GM18519 (cell line): ENCODE results near the gene DUSP7.

ENCODE experiments used
- ATAC-seq: cut with Tn5 transposase; IDR thresholded peaks from one replicate; pipeline ENCODE4 v1.9.1; 2021; ENCODE audit warnings: mild to moderate bottlenecking, moderate library complexity; ENCODE audit not compliant: unreplicated experiment, low FRiP score

Gene DUSP7

DNA sequence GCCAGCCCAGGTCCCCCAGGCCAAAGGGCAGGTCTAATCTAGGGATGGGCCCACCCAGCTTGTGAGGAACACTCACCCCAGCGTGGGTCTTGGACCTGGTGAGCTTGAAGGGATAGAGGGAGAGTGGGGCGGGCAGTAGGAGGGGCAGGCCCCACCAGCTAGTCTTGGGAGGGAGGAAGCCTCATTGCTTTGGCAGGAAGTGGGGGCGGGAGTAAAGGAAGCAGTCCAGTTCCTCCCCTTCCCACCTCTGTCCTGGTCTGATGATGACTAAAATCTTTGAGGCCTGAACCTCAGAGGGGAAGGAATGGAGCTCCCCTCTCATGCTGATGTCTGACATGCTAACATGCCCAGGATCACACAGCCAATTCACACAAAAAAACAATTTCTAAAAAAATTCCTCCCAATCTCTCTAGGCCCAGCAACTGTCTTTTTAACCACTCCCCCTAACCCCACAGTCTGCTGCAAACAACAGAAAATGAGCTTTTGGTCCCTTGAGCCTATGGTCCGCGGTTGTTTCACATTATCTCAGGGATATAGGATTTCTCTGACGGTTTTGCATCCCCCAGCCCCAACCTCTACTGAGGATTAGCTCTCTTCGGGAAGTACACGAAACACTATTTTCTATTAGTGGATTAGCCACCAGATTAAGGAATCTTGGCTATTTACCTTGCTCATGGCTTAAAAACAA lies 30.7 kb upstream of the DUSP7 start:
- ATAC-seq = no peak

DNA sequence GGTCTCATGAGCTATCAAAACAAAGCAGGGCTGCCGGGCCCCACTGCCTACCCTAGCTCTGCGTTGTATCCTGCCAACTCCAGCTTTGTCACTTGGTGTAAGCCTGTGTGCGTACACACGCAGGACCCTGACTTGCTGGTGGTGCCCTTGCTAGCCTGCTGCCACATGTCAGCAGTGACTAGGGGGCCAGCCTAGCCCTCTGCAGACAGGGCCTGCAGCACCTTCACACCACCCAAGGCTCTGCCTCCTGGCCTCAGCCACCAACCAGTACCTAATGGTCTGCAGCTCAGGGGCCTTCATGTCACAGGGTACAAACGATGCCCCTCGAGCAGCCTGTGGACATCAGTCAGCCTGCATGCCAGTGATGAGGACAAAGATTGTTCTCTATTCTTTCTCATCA lies 30.1 kb upstream of the DUSP7 start:
- no peak for ATAC-seq

DNA sequence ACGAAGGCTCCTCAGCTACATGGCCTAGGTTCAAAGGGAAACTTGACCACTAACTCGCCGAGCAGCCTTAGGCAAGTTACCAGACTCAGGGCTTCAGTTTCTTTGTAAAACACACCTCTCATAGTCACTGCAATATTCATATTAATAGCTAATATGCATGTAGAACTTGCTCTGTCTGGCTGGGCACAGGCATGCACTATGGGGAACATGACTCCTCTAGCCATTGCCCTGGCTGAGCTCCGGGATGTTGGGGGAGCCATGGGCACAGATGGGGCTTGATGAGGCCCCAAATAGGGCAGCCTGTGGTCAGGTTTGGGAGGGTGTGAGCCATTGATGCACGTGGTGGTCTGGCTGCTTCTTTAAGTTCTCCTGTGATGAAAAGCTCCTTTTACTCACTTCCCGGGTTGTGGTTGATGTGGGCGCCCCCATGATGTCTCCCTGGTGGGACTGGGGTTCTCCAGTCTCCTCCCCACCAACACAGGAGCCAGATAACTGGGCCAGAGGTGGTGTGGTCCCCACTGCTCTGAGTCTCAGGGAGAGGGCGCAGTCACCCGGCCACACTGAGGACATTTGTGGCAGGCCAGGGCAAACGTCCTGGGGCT lies 29.4 kb upstream of the DUSP7 start:
- no peak for ATAC-seq

DNA sequence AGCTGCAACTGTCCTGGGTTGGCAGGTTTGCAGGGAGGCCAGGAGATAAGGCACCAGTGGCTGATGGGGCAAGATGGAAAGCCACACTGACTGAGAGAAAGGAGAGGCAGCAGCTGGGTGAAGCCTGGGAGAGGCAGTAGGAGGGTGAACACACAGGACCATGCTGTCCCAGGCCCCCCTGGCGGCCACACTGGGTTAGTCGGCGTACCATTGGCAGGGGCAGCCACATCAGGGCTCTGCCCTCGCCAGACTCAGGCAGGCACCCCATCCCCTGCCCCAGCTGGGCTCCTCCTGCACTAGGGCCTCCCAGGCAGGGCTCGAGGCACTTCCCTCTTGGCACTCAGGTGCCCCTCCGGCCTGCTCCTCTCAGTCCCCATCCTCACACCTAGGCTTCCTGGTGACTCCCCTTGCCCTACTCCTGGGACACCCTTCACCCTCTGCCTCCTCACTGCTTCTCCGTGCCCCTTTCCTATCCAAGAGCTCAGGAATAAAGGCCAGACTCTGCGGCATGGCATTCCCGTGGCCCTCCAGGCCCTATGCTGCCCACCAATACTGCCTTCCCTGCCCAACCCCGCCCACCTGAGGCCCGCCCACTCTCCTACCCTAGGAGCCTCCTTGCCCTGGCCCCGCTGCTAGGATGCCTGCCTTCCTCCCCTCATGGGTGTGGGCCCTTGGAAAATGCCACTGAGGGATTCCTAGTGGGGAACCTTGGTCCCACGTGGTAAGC lies 28.7 kb upstream of the DUSP7 start:
- ATAC-seq = no peak

DNA sequence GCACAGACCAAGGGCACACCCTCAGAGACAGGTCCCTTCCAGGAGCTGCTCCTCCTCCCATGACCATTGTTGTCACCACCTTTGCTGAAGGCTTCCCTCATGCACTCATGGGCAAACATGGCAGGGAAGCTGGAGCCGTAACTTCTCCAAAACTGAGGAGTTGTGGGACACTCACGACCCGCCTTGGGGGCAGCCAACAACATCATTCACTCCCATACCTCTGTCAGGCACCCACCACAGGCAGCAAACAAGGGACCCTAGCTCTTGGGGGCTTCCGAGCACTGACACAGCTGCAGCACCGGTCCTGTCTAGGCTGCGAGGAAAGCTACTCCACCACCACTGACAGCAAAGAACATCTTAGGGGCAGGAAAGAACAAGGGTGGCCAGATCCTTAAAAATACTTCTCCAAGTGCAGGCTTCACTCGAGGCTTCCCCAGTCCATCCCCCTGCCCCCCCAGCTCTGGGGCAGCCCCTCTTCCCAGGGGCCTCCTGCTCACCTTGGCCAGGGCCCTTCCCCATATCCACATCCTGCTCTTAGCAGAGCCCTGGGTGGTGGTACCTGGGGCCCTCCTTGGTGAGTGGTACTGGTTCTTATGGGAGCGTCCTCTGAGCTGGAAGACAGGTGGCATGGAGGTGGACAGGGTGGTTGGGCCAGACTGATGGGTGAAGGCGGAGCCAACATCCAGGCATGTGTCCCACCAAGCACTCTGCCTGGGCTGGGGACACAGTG lies 28.0 kb upstream of the DUSP7 start:
- no peak for ATAC-seq

DNA sequence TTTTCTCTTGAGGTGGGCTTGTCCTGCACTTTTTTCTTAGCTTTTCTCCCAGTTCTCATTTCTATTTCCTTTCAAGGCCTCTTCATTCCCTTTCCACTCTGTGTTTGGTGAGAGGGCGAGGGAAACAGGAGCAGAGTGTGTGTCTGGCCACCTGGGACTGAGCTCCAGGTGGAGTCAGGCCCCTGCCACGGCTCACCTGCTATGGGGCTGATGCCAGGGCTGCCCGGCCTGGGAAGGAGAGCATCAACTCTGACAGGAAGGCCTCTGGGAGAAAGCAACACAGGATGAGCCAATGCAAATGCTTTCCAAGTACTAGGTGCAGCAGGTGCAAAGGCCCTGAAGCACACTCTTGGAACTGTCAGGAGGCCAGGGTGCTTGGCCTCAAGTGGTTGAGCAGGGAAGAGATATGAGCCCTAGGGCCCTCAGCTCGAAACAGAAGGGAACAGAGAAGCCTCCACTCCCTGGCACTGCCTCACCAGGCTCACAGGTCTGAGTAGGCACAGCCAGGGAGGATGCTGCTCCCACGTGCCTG lies 27.3 kb upstream of the DUSP7 start:
- ATAC-seq = no peak

DNA sequence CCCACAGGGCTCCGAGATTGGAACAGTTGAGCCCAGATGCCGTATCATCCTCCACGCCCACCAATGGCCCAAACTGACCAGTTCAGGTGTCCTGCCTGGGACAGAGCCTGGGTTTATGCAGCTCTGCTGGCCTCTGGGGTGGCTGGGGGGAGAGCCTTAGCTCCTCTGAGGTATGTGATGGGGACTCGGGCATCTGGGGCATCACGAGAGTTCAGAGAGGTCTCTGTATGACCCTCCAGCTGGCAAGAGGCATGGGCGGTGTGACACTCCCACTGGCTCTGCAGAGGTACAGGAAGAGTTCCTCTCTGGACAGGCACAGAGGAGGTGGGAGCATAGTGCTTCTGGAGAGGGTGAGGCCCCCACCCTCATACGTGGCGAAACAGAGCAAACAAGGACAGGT lies 26.6 kb upstream of the DUSP7 start:
- ATAC-seq = no peak

DNA sequence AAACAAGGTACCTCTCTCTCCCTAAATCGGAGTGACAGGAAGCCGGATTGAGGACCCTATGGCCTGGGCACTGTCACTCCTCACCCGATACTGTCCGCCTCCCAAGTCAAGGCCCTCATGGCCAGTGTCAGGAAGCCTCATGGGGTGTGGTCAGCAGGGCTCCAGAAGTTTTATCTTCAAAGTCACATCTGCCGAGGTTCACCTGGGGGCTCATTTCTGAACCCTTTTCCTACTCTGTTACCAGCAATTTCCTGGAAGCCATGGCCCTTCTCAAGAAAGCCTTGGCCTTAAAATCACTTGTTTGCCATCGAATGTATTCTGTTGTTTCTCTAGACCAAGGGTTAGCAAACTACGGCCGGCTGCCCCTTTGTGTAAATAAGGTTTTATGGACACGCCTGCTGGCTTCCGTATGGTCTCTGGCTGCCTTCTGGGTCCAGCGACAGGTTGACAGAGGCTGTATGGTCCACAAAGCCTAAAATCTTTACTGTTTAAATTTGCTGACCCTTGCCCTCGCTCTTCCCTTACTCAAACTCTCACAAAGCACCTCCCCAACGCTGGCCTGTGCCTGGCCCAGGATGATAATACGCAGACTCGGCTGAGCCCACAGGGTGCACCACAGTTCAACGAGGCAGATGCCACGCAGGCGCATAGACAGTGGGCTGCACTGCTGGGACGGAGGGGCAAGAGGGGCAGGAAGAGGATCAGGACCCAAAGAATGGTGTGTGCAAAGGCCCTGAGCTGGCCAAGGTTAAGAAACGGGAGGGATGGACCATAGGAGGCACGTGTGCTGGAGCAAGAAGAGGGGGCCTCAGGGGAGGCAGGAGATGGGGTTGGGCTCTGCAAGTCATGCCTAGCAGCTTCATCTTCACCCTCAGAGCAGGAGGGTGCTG lies 24.7 kb upstream of the DUSP7 start:
- ATAC-seq = no peak

DNA sequence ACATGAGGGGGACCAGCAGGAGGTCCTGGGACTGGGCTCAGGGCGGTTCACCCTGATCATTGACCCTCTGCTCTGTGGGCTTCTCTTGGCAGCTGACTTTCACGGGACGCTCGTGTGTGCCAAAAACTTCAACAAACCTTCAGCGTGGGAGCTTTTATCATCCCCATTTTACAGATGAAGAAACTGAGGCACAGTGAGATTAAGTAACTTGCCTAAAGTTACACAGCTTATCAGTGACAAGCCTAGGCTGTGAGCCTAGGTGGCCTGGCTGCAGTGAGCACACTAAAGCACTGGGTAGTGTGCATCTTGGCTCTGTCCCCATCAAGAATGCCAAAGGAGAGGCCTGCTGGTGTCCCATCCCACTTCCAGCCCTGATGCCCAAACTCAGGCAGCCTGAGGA lies 23.6 kb upstream of the DUSP7 start:
- no peak for ATAC-seq

DNA sequence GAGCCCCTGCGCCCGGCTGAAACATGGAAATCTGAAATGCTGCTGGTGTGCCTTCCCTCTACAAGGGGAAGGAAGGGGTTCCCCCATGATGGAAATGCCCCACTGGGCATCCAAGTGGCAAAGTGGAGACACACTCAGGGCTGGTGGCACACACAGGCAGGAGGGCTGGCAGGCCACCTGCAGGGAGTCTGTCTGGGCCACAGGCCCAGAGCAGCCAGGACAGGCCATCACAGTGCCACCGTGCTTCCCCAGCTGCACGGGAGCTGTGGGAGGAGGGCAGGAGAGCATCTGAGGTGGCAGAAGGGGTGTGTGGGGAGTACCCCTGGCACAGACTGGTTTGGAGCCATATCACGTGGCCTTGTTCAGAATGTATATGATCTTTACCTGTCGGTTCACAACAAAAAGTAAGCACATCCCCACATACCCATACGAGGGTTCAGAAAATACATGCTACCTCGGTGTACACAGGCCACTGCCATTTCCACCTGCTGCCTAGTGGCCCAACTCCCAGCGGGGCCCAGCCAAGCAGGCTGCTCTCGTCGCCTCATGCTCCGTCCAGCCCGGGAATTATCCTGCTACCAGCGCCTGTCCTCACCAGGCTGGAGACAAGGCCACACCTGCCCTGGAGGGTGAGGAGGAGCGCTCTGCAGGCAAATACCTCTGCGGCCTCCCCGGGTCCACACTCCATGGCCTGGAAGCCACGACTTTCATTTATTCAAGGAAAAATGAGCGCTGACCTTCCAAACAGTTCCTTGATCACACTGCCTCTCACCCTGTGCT lies 22.6 kb upstream of the DUSP7 start:
- no peak for ATAC-seq

DNA sequence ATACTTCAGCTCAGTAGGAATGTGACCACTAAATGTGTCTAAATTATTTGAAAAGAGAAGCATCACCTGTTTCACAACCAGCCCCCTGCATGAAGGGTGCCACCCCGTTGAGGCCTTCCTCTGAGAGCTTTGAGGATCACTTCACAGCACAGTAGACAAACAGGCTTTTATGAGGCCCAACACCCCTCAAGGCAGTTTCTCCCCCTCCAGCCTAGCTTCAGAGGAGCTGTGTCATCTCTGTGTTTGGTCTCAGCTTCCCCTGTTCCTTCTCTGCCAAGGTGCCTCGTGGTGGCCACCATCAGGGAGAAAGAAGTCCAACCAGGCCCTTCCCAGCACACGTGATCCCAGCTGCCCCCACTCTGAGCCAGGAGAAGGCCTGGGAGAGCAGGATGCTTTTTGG lies 21.6 kb upstream of the DUSP7 start:
- ATAC-seq = no peak

DNA sequence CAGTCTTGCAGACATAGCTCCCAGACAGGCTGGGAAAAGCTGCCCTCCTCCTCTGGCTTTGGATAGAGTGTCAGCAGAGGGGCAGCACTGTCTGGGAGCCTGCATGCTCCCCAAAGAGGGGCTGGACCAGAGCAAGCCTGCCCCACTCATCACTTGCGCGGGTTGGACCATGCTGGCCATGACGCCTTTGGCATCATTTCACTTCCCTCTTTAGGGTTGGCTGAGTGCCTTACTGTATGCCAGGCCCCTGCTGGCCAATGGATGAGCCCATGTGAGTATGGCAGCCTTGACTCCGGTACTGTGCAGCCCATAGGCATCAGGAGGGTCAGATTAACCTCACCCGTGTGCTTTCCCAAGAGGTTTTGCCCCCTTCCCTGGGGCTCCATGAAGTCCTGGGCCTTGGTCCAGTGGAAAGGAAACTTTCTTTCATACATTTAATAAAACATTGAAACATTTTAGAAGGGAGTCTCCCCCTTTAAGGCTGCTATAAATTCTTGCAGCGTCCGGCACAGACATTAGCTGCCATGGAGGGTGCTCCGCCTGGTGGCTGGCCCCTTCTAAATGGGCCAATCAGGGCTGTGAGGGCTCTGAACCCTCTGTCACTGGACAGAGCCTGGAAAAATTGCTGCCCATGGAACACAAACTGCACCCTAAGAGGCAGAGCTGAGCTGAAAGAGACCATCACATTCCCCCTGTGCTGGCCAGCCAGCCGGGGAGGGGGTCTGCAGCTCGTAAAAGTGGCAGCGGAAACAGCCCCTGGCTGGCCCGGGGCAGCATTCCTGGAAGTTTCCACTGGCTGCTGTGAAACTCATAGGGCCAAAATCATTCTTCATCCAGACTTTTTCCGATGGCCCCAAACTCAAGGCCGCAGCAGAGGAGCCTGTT lies 20.8 kb upstream of the DUSP7 start:
- ATAC-seq = no peak

DNA sequence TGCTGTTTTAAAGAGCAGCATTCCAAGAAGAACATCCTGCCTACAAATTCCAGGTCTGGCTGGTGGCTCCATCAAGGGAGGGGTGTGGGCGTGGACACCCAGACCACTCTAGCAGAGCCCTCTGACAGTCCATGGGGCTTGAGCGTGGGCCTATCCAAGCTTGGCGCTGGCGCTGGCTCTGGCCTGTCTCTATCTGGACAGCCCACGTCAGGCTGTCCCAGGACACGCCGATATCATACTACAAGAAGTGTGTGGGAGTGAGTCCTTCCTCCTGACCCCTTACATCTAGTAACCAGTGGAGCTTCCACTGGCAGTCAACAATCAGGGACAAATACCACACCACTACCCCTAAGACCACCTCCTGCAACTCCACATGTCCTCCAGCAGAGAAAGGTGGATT lies 17.1 kb upstream of the DUSP7 start:
- no peak for ATAC-seq

DNA sequence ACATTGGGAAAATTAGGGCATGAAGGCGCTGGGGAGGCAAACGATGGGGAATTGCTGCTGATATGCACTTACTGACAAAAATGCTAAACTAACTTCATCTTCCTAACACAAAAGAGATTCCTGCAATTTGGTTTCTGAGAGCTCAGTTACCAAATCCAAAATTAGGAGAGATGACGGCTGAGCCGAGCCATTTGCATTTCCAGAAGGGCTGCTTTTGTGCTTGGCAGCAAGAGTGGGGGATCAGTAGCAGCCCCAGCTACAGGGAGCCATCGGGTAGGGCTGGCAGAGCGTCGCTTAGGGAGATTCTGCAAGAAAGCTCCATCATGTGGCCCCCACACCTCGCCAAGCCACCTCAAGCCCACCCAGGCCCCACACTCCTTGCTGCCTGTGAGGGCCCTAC lies 16.1 kb upstream of the DUSP7 start:
- ATAC-seq = no peak

DNA sequence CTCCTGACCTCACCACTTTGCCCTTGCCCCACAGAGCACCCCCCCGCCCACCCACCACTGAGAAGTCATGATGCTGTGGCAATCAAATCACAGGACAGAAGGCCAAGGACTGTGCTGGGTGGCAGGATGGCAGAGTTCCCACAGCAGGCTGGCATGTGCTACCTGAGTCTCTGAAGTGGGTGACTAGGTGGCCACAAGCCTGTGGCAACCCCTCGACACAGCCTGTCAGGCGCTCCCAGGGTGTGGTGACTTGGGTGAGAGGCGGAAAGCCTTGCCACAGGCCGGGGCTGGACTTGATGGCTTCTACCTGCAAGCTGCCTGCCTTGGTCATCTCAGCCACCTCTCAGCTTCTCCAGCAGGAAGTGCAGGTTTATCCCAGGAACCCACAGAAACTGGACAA lies 15.6 kb upstream of the DUSP7 start:
- ATAC-seq = no peak

DNA sequence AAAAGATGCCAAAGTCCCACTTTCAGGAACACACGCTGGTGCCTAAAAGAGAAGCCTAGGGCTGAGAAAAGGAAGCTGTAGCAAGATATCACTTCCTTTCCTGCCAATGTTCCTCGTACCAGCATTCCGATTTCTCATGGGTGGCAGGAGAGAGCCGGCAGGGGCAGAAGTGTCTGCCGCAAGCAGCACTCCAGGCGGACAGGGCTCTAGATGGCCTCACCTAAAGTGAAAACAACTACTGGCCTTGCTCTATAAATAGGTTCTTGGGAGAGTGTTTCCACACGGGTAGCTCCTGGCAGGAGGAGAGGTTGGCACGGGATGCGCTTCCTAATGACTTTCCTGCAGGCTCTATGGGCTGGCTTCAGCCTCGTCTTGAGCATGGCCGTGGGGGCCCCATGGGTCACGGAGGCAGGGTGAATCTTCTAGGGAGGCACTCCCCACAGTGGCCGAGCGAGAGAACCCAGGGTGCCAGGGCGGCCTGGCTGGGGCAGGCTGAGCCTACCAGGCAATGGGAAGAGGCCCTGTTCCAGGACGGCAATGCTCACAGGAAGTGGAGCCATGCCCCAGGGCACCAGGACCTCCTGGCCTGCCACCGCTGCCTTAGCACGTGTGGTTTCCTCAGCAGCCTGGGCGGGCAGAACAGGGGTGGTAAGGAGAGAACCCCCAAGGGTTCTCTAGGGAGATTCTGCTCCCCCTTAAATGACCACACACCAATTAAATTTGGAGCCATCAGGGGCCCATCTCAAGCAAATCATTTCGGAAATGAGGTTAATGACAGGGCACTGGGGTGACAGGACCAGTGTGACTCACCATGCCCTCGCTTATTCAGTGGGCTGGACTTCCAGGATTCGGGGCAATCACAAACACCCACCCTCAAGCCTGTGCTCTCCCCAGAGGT lies 14.6 kb upstream of the DUSP7 start:
- ATAC-seq = no peak

DNA sequence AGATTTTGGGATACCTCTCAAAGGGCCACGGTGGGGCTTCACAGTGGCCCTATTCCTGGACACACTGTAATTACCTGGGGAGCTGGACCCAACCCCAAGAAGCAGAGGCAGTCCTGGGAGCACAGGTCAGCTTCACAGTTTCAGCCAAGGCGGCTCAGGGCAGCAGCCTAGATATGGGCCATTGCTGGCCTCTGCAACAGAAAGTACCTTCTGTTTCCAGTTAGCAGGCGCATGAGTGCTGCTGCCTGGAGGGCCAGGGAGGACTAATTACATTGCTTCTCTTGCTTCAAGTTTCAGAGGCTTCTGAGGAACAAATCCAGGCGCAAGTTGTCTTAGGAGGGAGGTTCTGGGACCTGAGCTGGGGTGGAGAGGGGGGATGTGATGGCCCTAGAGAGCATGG lies 13.5 kb upstream of the DUSP7 start:
- no peak for ATAC-seq
